HG03342 (cell line): ENCODE measurements around the gene PPRC1.

Experiments
- ATAC-seq: cut with Tn5 transposase; IDR thresholded peaks from one replicate; pipeline ENCODE4 v1.9.1; 2021; ENCODE audit warnings: mild to moderate bottlenecking, moderate library complexity; ENCODE audit not compliant: unreplicated experiment

PPRC1 gene

DNA sequence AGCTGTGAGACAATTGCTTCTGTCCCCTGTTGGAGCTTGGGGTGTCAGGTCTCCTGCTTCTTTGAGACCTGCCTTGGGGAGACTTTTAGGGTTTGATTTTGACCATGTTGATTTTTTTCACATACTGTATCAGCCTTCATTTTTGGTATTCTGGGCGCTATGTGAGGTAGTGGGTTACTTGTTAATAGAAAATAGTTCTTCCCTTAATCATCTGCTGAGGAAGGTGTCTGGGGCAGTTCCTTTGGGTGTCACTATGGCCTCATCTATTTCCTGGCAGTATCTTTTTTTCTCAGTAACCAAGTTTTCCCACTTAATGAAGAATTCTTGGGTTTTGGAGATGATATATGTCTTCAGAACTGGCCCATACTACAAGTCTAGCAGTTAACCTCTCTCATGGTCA lies 14.7 kb downstream of the PPRC1 start:
- ATAC-seq: no peak

GRCh38 chr10:102148275-102148674 lies 15.4 kb downstream of the PPRC1 start:
- no peak for ATAC-seq

- no peak for ATAC-seq
Observed at GRCh38 chr10:102150970-102151773, 18.3 kb downstream of the PPRC1 start.

GRCh38 chr10:102151774-102152544 lies 19.1 kb downstream of the PPRC1 start, which contains the start of gene NOLC1:
NOLC1 (plus strand) TSS chr10:102152389; CDS start chr10:102152411, 22 bp downstream.
- peak; percentile 90 for ATAC-seq

GRCh38 chr10:102152545-102152890 lies 19.7 kb downstream of the PPRC1 start:
- ATAC-seq: peak; percentile 22

- no peak for ATAC-seq
Observed at GRCh38 chr10:102153093-102153620, 20.3 kb downstream of the PPRC1 start.

GRCh38 chr10:102154466-102155116 lies 21.8 kb downstream of the PPRC1 start:
- no peak for ATAC-seq

DNA sequence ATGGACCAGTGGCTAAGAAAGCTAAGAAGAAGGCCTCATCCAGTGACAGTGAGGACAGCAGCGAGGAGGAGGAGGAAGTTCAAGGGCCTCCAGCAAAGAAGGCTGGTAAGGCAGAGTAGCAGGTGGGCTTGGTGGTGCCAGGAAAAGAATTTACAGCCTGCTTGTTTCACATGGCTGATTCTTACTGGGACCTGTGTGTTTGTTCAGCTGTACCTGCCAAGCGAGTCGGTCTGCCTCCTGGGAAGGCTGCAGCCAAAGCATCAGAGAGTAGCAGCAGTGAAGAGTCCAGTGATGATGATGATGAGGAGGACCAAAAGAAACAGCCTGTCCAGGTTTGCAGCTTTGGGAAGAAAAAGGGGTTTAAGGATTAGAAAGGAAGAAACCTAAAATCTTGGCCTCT lies 24.4 kb downstream of the PPRC1 start:
- ATAC-seq: no peak

- no peak for ATAC-seq
Observed at GRCh38 chr10:102159051-102159597, 26.3 kb downstream of the PPRC1 start.

DNA sequence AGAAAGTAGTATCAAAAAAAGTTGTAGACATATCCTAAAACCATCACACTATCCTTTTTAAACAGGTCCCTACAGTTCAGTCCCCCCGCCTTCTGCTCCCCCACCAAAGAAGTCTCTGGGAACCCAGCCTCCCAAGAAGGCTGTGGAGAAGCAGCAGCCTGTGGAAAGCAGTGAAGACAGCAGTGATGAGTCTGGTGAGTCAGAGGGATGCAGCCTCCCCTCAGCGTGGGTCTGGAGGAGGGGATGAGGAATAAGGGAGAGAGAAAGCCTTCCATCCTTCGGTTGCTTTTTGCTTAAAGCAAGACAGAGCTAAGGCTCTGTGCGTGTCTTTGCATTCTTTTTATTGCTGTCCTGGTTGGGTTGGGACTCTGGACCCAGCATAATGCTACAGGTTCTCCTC lies 27.0 kb downstream of the PPRC1 start:
- ATAC-seq: no peak

- no peak for ATAC-seq
Observed at GRCh38 chr10:102163342-102163989, 30.6 kb downstream of the PPRC1 start.

- ATAC-seq: no peak
Observed at GRCh38 chr10:102167861-102168260, 35.0 kb downstream of the PPRC1 start.

DNA sequence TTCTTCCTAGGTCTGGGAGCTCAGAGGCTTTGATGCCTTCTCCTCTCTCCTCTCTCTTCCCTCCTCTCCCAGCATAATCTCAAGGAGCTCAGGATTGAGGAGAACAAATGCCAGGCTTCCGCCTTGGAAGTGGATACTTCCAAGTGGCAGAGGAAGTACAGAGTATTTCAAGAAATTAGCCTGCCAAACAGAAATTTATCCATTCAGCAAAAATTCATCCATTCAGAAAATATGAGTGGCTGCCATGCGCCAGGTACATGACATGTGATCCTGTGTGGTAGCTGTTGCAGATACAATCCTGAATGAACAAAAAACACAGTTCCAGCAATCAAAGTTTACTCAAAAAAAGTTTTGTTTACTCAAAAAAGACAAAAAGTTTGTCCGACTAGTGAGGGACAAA lies 37.8 kb downstream of the PPRC1 start:
- ATAC-seq: no peak

DNA sequence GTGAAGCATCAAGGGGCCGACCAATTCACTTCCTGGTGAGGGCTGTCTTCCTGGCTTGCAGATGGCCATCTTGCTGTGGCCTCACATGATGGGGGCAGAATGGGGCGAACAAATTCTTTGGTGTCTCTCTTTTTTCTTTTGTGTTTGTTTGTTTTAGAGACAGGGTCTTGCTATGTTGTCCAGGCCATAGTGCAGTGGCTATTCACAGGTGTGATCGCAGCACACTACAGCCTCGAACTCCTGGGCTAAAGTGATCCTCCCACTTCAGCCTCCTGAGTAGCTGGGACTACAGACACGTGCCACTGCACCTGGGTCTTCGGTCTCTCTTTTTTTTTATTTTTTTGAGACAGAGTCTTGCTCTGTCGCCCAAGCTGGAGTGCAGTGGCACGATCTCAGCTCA lies 39.4 kb downstream of the PPRC1 start:
- ATAC-seq: no peak

DNA sequence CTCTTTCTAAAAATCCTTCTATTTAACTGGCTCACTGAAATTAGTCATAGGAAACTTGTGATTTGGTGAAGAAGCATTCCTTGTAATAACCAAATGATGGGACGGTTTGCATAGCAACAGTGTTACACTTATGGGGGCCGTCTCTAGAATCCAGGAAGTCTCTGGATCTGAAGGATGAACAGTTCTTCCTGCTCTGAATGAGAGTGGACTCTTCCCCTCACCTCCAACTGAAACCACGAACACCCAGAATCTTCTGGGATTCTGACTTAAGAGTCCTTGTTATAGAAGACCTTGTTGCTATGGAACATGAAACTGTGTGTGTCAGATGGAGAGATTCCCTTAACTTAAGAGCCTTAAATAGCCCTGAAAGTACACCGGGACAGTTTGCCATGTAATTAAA lies 42.6 kb downstream of the PPRC1 start:
- ATAC-seq: no peak

GRCh38 chr10:102184606-102185005 lies 51.8 kb downstream of the PPRC1 start:
- no peak for ATAC-seq

GRCh38 chr10:102185272-102185671 lies 52.4 kb downstream of the PPRC1 start:
- ATAC-seq: no peak

DNA sequence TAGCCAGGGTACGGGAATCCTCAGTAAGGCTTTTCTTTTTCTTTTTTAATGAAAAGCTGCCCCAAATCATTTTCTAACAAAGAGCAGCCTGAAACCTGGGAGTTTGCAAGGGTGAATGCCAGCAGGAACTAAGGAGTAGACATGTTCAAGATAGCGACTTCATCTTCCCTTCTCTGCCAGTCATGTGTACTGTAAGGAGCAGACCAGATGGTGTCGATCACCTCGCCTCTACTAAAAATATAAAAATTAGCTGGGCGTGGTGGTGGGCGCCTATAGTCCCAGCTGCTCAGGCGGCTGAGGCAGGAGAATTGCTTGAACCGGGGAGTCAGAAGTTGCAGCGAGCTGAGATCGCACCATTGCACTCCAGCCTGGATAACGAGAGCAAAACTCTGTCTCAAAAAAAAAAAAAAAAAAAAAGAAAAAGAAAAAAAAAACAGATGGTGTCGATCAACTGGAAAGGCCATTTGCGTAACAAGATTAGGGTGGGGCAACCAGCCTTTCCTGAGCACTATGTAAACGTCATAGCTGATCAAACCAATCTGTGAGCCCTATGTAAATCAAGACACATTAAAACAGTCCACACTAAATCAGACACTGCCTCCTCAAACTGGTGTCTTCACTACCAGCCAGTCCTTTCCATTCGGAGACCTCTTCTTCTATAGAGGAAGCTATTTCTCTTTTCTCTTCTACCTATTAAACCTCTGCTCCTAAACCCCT lies 53.1 kb downstream of the PPRC1 start:
- ATAC-seq: no peak

GRCh38 chr10:102188298-102188940 lies 55.6 kb downstream of the PPRC1 start:
- ATAC-seq: no peak
